K562 (cell line): ENCODE data around the gene TMEM187. TPM values are rescaled to one million over a fixed set of nuclear protein-coding genes. Genes with fewer than 3 reads are reported as not detected.

Experiments used
- BHLHE40 ChIP-seq: IDR thresholded peaks from 2 replicates; pipeline ENCODE4 v1.6.1; 2011; ENCODE audit warnings: low read length, improper control_type of control experiment
- CHCHD3 ChIP-seq: fragments of 250-450 bp; sonication (Bioruptor Pico); IDR thresholded peaks from 2 replicates; pipeline ENCODE4 v2.1.2; 2022; ENCODE audit warnings: mild to moderate bottlenecking
- KLF10 ChIP-seq: fragments of 250-450 bp; sonication (Bioruptor Pico); IDR thresholded peaks from 2 replicates; pipeline ENCODE4 v1.6.1; 2021; ENCODE audit warnings: matching md5 sums
- NBN ChIP-seq: fragments of 450-650 bp; IDR thresholded peaks from 2 replicates; pipeline ENCODE4 v1.6.1; 2016; ENCODE audit warnings: low read depth, mild to moderate bottlenecking
- NFRKB ChIP-seq: fragments of 450-650 bp; IDR thresholded peaks from 2 replicates; pipeline ENCODE4 v1.6.1; 2016; ENCODE audit warnings: low read depth
- NR2C1 ChIP-seq, 2 experiments: fragments of 450-650 bp; IDR thresholded peaks; 2 replicates each; pipeline ENCODE4 v1.6.1; 2017; ENCODE audit warnings: mild to moderate bottlenecking in 2 of 2, antibody characterized with exemption in 1 of 2, inconsistent platforms in 1 of 2, missing compliant biosample characterization in 1 of 2, missing genetic modification characterization in 1 of 2
- PKNOX1 ChIP-seq: fragments of 450-650 bp; IDR thresholded peaks from 2 replicates; pipeline ENCODE4 v1.6.1; 2016
- POLR2G ChIP-seq: fragments of 200-400 bp; formaldehyde crosslinking; IDR thresholded peaks from 2 replicates; pipeline ENCODE4 v1.6.1; 2017; ENCODE audit warnings: low read depth, mild to moderate bottlenecking, antibody characterized with exemption, low read length, moderate library complexity
- RB1 ChIP-seq: fragments of 450-650 bp; IDR thresholded peaks from 2 replicates; pipeline ENCODE4 v1.6.1; 2017; ENCODE audit warnings: low read depth, mild to moderate bottlenecking
- RREB1 ChIP-seq: fragments of 250-450 bp; sonication (Bioruptor Pico); IDR thresholded peaks from 2 replicates; pipeline ENCODE4 v1.4.0; 2020
- SLC30A9 ChIP-seq: fragments of 250-450 bp; sonication (Bioruptor Pico); IDR thresholded peaks from 2 replicates; pipeline ENCODE4 v1.8.0; 2022; ENCODE audit warnings: mild to moderate bottlenecking, moderate library complexity
- SMARCA5 ChIP-seq: fragments of 450-650 bp; IDR thresholded peaks from 2 replicates; pipeline ENCODE4 v1.6.1; 2016
- SMARCC2 ChIP-seq: fragments of 450-650 bp; IDR thresholded peaks from 2 replicates; pipeline ENCODE4 v1.6.1; 2017; ENCODE audit warnings: antibody characterized with exemption, moderate library complexity, mild to moderate bottlenecking, low read depth
- SREBF1 ChIP-seq: fragments of 150-350 bp; IDR thresholded peaks from 2 replicates; pipeline ENCODE4 v1.6.1; 2014; ENCODE audit warnings: antibody characterized with exemption, low read depth, low read length, borderline replicate concordance
- VEZF1 ChIP-seq: fragments of 200-800 bp; sonication (Bioruptor generic); IDR thresholded peaks from 2 replicates; pipeline ENCODE4 v1.6.1; 2017; ENCODE audit warnings: missing genetic modification characterization, missing compliant biosample characterization
- ZBTB43 ChIP-seq: sonication (generic); formaldehyde crosslinking; IDR thresholded peaks from 2 replicates; pipeline ENCODE4 v1.8.0; 2023; ENCODE audit warnings: mild to moderate bottlenecking, missing genetic modification reagents
- ZNF12 ChIP-seq: sonication (generic); formaldehyde crosslinking; IDR thresholded peaks from 2 replicates; pipeline ENCODE4 v1.4.0; 2020; ENCODE audit warnings: mild to moderate bottlenecking, missing genetic modification reagents
- ZNF175 ChIP-seq: fragments of 200-800 bp; sonication (Bioruptor generic); IDR thresholded peaks from 2 replicates; pipeline ENCODE4 v1.6.1; 2016; ENCODE audit warnings: low read depth, mild to moderate bottlenecking, missing genetic modification characterization, missing compliant biosample characterization
- ZNF23 ChIP-seq: fragments of 250-450 bp; sonication (Bioruptor Pico); IDR thresholded peaks from 2 replicates; pipeline ENCODE4 v1.4.0; 2020; ENCODE audit warnings: mild to moderate bottlenecking
- polyA plus RNA-seq, 8 experiments: library from polyadenylated mRNA; depleted of rRNA in 4 of 8; stranded (reverse) in 5 of 8; unstranded in 3 of 8; fragments of >200 nt; fragmentation: Nextera tagmentation in 2 of 8; fragmentation: Illumina TruSeq in 1 of 8; extraction: Ambion mirVana in 2 of 8; extraction: Trizol in 1 of 8; gene quantifications; 2 replicates each; pipeline versions ENCODE4 v1.2.1 to v1.2.3, GENCODE V29; 2011 to 2014; ENCODE audit warnings: inconsistent platforms in 1 of 8, missing spikeins in 1 of 8
- total RNA-seq, 7 experiments: library from RNA; depleted of rRNA in 6 of 7; stranded (reverse); fragments of >200 nt in 6 of 7; fragmentation: Illumina TruSeq in 2 of 7; extraction: Trizol in 2 of 7; gene quantifications; 2 replicates each; pipeline versions ENCODE4 v1.2.1 to v1.2.3, GENCODE V29; 2011 to 2021; ENCODE audit warnings: low replicate concordance in 1 of 7

TMEM187 gene
- total and polyA plus RNA-seq, 9 of the 15 experiments (the other 6 are each of a cell fraction or from before 2014, with no cell fraction given): 0.13 to 6.4 (median 1.6) TPM

GRCh38 chrX:153944140-153944799 lies 28.3 kb upstream of the TMEM187 start, which contains the start of gene RENBP (continued):
- TF ChIP-seq RB1: no peak
- TF ChIP-seq NFRKB: no peak
- TF ChIP-seq BHLHE40: peak; percentile 91
- TF ChIP-seq SMARCA5: no peak
- no peak for TF ChIP-seq SLC30A9 (CRISPR knock-in tag)
- TF ChIP-seq NBN: no peak
- no peak for TF ChIP-seq RREB1
- no peak for TF ChIP-seq ZNF175 (CRISPR knock-in tag)
- peak; percentile 51 for TF ChIP-seq POLR2G
- no peak for TF ChIP-seq ZBTB43 (CRISPR knock-in tag)
- TF ChIP-seq KLF10 (CRISPR knock-in tag): no peak
- no peak for TF ChIP-seq SREBF1
- no peak for TF ChIP-seq NR2C1 (IDR thresholded peaks at IDR 0.05)
- TF ChIP-seq NR2C1 (tag; IDR thresholded peaks at IDR 0.05): no peak
- no peak for TF ChIP-seq CHCHD3 (CRISPR knock-in tag)
- peak; percentile 89 for TF ChIP-seq PKNOX1
- peak; percentile 86 for TF ChIP-seq VEZF1 (CRISPR knock-in tag)
- no peak for TF ChIP-seq SMARCC2
- no peak for TF ChIP-seq ZNF23 (CRISPR knock-in tag)
- no peak for TF ChIP-seq ZNF12
